ENCODE data around the gene POLD4.

The POLD4 gene

GRCh38 chr11:67314218-67314617 is 39.1 kb downstream of the POLD4 start:
- DNase-seq (ENCODE audit: low spot score) = no peak

DNA sequence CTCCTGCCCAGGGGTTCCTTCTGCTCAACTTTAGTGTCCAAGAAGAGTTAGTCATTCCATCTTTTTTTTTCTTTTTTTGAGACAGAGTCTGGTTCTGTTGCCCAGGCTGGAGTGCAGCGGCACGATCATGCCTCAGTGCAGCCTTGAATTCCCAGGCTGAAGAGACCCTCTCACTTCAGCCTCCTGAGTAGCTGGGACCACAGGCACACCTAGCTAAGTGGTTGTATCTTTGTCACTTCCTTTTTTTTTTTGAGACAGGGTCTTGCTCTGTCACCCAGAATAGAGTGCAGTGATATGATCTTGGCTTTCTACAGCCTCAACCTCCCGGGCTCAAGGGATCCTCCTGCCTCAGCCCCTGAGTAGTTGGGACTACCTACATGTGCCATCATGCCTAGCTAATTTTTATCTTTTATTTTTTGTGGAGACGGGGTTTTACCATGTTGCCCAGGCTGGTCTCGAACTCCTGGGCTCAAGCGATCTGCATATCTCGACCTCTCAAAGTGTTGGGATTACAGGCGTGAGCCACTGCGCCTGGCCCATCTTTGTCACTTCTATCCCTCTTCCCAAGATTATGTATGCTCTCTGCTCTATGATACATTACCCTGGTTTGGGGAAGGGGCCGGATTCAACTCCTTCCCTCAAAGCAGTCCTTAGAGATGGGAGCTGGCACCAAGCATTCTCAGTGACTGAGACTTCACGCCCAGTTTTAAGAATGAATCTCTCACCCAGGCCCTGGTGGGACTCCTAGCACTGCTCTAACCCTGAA is 40.0 kb downstream of the POLD4 start:
- no peak for DNase-seq (ENCODE audit: low spot score)

DNA sequence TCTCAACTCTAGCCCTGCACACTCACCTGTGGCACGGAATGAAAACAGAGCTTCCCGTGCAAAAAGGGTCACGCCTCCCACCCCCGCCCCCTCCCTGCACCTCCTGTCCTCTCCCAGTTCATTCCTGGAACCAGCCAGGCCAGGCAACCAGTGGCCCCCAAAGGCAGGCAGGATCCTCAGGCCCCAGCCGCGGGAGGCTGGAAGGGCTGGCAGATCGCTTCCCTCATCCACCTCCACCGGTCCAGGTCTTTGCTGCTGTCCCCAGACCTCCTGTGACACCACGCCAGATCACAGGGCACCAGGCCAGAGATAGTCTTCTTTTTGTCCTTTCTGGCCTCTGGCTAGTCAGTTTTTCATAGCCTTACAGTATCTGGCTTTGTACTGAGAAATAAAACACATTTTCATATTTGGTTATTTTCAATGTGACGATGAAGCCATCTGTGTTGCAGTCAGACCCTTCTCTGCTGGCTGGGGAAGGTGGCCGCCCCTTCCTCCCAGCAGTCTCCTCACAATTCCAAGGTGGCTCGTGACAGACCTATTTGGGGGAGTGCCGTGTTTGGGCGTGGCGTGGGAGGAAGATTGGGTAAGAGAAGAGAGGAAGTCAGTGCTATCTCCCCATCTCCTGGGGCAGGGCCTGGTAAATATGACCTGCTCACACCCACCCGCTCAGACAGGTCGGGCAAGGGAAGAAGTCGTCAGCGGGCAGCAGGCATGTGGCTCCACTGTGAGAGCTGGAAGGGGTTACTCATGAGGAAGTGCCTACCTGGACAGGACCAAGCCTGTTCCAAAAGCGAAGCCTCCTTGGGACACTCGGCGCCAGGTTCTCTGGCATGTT is 40.9 kb downstream of the POLD4 start:
- DNase-seq (ENCODE audit: low spot score) = peak; percentile 55

DNA sequence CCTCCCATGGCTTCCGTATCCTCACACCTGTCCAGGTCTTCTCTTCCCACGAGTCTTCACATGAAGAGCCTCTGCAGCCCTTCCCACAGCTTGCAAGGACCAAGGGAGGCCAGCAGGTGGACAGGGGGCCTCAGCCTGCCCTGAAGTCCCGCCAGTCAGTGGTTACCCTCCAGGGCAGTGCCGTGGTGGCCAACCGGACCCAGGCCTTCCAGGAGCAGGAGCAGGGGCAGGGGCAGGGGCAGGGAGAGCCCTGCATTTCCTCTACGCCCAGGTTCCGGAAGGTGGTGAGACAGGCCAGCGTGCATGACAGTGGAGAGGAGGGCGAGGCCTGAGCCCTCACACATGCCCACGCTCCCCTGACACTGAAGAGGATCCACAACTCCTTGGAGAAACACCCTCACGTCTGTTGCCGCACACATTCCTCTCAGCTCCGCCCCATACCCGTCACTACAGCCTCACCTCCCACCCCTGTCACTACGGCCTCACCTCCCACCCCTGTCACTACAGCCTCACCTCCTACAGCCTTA is 41.7 kb downstream of the POLD4 start:
- no peak for DNase-seq (ENCODE audit: low spot score)

DNA sequence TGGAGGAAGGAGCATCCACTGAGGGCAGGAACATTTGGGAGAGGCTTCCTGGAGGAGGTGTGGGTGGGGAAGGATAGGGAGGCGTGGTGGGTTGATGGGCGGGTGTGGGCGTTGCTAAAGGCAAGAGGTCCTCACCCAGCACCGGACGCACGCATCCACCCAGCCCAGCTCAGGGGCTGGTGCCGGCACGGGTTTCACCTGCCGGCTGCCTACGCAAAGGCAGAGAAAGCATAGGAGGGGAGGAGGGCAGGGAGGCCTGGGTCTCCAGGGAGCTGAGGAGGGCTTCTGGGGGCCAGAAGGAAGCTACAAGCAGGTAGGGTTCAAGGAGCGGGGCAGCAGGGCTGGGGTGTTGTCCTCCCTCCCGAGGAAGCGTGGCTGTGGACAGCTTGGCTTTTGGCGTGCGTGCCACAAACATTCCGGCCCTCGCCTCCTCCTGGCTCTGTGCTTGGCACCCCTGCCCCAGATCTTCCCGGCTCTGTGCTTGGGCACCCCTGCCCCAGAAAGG is 42.2 kb downstream of the POLD4 start:
- no peak for DNase-seq (ENCODE audit: low spot score)

- no peak for DNase-seq (ENCODE audit: low spot score)
Measured at GRCh38 chr11:67310246-67311050, 42.9 kb downstream of the POLD4 start.

- no peak for DNase-seq (ENCODE audit: low spot score)
Measured at GRCh38 chr11:67309661-67310061, 43.7 kb downstream of the POLD4 start.

- no peak for DNase-seq (ENCODE audit: low spot score)
Measured at GRCh38 chr11:67309166-67309565, 44.2 kb downstream of the POLD4 start.

GRCh38 chr11:67308031-67308866 is 45.1 kb downstream of the POLD4 start:
- DNase-seq (ENCODE audit: low spot score) = no peak

- DNase-seq (ENCODE audit: low spot score) = no peak
Measured at GRCh38 chr11:67307545-67308001, 45.8 kb downstream of the POLD4 start.

- DNase-seq (ENCODE audit: low spot score) = no peak
Measured at GRCh38 chr11:67306769-67307544, 46.4 kb downstream of the POLD4 start.

DNA sequence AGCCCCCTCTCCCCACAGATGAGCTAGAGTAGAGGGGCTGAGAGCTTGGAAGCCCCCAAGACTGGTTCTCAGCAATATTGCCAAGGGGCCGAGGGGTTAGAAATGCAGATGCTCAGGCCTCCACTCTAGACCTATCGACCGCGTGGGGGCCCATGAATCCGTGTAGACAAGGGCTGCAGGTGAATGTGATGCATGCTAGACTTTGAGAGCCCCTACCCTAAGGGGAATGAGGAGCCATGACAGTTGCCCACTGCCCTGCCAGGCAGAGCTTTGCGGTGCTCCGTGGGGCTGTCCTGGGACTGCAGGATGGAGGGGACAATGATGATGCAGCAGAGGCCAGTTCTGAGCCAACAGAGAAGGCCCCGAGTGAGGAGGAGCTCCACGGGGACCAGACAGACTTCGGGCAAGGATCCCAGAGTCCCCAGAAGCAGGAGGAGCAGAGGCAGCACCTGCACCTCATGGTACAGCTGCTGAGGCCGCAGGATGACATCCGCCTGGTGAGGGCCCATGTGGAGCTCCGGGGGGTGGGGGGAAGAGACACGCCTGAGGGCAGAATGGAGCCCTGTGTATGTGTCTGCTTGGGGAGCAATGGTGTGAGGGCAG is 48.7 kb downstream of the POLD4 start:
- DNase-seq (ENCODE audit: low spot score) = no peak

- no peak for DNase-seq (ENCODE audit: low spot score)
Measured at GRCh38 chr11:67303835-67304411, 49.4 kb downstream of the POLD4 start.

DNA sequence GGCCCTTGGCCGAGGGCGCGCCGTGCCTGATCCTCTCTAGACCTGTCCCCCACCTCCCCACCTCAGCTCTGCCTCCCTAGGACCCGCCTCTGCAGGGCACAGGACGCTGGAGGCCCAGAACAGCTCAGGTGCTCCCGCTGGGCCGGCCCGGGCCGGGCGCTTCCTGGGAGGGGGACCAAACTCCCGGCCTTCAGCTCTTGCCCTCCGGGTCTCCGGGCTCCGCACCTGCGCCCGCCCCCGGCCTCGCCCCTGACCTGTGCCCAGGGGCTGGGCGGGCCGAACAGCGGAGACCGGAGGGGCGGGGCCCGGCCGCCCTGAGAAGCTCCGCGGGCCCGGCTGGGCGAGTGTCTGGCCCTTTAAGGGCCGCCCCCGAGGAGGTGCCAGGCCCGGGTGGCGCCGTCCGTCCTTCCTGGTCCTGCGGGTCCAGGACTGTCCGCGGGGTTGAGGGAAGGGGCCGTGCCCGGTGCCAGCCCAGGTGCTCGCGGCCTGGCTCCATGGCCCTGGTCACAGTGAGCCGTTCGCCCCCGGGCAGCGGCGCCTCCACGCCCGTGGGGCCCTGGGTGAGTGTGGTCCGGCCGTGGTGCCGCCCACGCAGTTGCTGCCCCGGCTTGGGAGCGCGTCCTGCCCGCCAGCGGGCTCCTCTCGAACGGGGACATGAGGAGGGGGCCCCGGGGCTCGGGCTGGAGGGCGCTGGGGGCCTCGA is 50.1 kb downstream of the POLD4 start, which contains the start of gene SSH3:
SSH3 (plus strand) TSS at position 399 of the 703 bp plus-strand sequence; CDS start at position 495, 96 bp downstream.
- peak; percentile 42 for DNase-seq (ENCODE audit: low spot score)

DNA sequence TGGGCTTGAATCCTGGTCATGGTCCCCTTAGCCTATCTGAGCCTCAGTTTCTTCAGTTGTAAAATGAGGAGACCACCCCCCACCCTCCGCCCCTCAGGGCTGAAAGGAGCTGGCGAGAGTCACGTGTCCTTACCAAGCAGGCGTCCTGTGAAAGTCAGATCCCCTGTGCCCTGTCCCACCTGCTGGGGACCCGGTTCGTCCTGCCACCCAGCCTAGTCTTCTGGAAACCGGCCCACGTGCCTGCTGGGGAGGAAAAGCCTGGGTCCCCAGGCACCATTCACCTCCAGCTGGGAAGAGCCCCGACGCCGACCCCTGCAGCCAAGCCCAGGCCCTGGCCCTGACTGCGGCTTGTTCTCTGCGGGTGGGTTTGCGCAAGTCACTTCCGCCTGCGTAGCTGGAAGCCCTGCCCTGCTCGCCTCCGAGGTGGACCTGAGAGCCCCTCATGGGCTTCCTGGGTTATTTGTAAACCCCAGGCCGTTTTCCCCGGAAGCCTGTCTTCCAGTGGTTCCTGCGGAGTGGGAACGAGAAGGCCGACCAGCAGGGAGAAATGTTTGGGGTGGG is 50.7 kb downstream of the POLD4 start:
- no peak for DNase-seq (ENCODE audit: low spot score)

- DNase-seq (ENCODE audit: low spot score) = no peak
Measured at GRCh38 chr11:67301951-67302516, 51.3 kb downstream of the POLD4 start.

GRCh38 chr11:67301313-67301921 is 51.9 kb downstream of the POLD4 start:
- no peak for DNase-seq (ENCODE audit: low spot score)
